ENCODE data around the gene RSBN1L.
"Not testable (repeated sequence)": the region's sequence is repeated elsewhere in the genome, so short reads cannot be mapped to it uniquely, and the experiment has no call there.

RSBN1L gene

GRCh38 chr7:77685233-77685632 is 11.0 kb upstream of the RSBN1L start:
- in situ Hi-C loops (cut with MboI; ENCODE audit: low sequenced_read_pairs) = no loop called here

GRCh38 chr7:77687100-77687746 is 9.0 kb upstream of the RSBN1L start:
- in situ Hi-C loops (cut with MboI; ENCODE audit: low sequenced_read_pairs) = no loop called here

- in situ Hi-C loops (cut with MboI; ENCODE audit: low sequenced_read_pairs) = no loop called here
Measured at GRCh38 chr7:77687747-77688144, 8.5 kb upstream of the RSBN1L start.

- in situ Hi-C loops (cut with MboI; ENCODE audit: low sequenced_read_pairs) = no loop called here
Measured at GRCh38 chr7:77690289-77690688, 6.0 kb upstream of the RSBN1L start.

GRCh38 chr7:77691892-77692491 is 4.3 kb upstream of the RSBN1L start:
- in situ Hi-C loops (cut with MboI; ENCODE audit: low sequenced_read_pairs) = no loop called here

- in situ Hi-C loops (cut with MboI; ENCODE audit: low sequenced_read_pairs) = no loop called here
Measured at GRCh38 chr7:77693830-77694583, 2.3 kb upstream of the RSBN1L start.

GRCh38 chr7:77696643-77697534 is 630 bp downstream of the RSBN1L start:
- in situ Hi-C loops (cut with MboI; ENCODE audit: low sequenced_read_pairs) = no loop called here

- in situ Hi-C loops (cut with MboI; ENCODE audit: low sequenced_read_pairs) = no loop called here
Measured at GRCh38 chr7:77697535-77697831, 1.2 kb downstream of the RSBN1L start.

- in situ Hi-C loops (cut with MboI; ENCODE audit: low sequenced_read_pairs) = no loop called here
Measured at GRCh38 chr7:77698042-77698625, 1.9 kb downstream of the RSBN1L start.

GRCh38 chr7:77699056-77699455 is 2.8 kb downstream of the RSBN1L start:
- in situ Hi-C loops (cut with MboI; ENCODE audit: low sequenced_read_pairs) = no loop called here

GRCh38 chr7:77702513-77702912 is 6.3 kb downstream of the RSBN1L start:
- in situ Hi-C loops (cut with MboI; ENCODE audit: low sequenced_read_pairs) = no loop called here

- in situ Hi-C loops (cut with MboI; ENCODE audit: low sequenced_read_pairs) = no loop called here
Measured at GRCh38 chr7:77702968-77703472, 6.8 kb downstream of the RSBN1L start.

GRCh38 chr7:77703669-77704068 is 7.4 kb downstream of the RSBN1L start:
- in situ Hi-C loops (cut with MboI; ENCODE audit: low sequenced_read_pairs) = not testable (repeated sequence)

GRCh38 chr7:77707504-77707992 is 11.3 kb downstream of the RSBN1L start:
- in situ Hi-C loops (cut with MboI; ENCODE audit: low sequenced_read_pairs) = no loop called here

GRCh38 chr7:77710067-77710466 is 13.8 kb downstream of the RSBN1L start:
- in situ Hi-C loops (cut with MboI; ENCODE audit: low sequenced_read_pairs) = no loop called here

- in situ Hi-C loops (cut with MboI; ENCODE audit: low sequenced_read_pairs) = no loop called here
Measured at GRCh38 chr7:77710861-77711260, 14.6 kb downstream of the RSBN1L start.

- in situ Hi-C loops (cut with MboI; ENCODE audit: low sequenced_read_pairs) = no loop called here
Measured at GRCh38 chr7:77714195-77714594, 17.9 kb downstream of the RSBN1L start.

GRCh38 chr7:77714931-77715330 is 18.7 kb downstream of the RSBN1L start:
- in situ Hi-C loops (cut with MboI; ENCODE audit: low sequenced_read_pairs) = not testable (repeated sequence)

GRCh38 chr7:77716804-77717203 is 20.5 kb downstream of the RSBN1L start:
- in situ Hi-C loops (cut with MboI; ENCODE audit: low sequenced_read_pairs) = no loop called here

GRCh38 chr7:77717566-77717965 is 21.3 kb downstream of the RSBN1L start:
- in situ Hi-C loops (cut with MboI; ENCODE audit: low sequenced_read_pairs) = not testable (repeated sequence)

GRCh38 chr7:77727527-77727926 is 31.3 kb downstream of the RSBN1L start:
- in situ Hi-C loops (cut with MboI; ENCODE audit: low sequenced_read_pairs) = no loop called here
